Ammon's horn (tissue), 1 donor: Measurements from ENCODE around the gene RAP1GAP.

Experiments
- DNase-seq: peaks from one replicate; pipeline ENCODE4 v3.0.0-alpha.2; 2016; ENCODE audit warnings: low spot score

Gene RAP1GAP

DNA sequence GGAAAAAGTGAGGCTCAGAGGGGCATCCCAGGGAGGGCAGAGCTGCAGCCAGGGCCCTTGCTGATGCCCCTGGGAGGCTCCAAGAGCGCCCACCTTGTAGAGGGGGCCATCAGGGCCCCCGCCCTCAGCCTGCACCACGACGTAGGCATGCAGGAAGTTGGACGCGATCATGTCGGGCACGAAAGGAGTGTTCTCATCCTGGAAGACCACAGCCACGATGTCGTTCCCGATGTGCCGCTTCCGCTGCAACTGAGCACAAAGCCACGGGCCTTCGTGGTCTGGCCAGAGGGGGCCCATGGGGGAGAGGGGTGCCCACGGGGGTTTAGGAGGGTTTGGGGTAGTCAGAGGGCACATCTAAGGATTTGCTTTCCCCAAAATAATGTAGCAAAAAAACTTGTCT, 59.1 kb downstream of the RAP1GAP start:
- no peak for DNase-seq

- DNase-seq, result no peak
Observed at GRCh38 chr1:21608798-21609197, 60.4 kb downstream of the RAP1GAP start.

DNA sequence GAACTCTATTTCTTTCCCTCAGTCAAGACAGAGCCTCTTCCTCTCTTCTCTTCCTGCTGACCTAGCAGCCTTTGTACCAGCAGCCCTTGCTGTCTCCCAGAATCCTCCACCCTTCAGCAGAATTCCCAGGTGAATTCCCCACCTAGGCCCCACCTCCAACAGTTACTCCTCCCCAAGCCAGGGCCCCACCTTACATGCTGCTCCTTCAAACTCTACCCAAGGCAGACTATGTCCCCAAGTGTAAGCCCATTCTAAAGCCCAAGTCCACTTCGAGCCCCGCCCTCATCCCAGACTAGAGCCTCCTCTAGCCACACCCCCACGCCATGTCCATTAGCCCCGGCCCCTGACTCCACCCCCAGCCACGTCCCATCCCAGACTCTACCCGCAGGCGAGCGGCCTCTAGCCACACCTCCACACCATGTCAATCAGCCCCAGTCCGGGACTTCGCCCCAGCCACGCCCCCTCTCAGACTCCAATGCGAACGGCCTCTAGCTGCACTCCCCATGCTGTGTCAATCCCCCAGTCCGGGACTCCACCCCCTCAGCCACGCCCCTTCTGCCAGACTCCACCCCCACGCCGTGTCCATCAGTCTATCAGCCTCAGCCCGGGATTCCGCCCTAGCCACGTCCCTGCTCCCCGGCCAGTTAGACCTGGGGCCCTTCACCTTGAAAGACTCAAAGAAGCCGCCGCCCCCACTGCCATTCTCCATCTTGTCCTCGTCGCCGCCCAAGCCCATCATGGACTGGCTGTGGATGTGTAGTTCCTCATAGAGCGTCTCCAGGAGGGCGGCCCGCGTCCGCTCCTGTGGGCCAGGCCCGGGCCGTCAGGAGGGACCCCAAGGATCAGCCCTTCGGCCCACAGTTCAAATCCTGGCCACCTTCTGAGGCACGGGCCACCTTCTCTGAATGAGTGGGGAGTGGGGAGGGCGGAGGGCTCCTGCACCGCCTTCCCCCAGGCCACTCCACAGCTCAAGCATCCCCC, 61.3 kb downstream of the RAP1GAP start:
- peak; percentile 33 for DNase-seq

DNA sequence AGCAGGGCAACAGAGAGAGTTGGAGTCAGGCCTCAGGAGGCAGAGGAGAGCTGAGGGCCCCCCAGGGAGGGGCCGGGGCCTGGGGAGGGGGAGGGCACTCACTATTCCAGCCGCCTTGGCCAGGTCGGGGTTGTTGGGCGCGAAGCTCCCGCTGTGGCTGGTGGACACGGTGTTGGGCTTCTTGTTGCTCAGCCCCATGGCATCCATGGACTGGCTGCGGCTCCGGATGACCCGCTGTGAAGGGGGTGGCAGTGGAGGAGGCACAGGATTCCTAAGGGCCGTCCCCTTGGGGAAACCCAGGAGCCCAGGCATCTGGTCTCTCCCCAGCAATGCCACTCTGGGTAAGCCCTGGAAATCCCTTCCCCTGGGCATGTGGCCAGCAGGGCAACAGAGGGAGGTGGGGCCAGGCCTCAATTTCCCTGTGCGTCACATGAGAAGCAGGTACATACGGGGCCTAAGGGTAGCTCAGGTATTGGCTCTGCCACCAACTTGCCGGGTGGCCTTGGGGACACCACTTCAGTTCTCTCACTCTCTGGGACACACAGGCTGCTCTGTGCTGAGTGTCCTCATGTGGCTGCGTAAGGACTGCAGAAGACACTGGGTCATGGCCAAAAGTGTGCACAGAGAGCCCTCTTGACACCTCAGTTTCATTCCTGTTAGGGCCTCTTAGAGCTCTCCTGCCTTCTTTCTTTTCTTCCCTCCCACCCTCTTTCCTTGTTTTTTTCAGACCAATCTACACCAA, 63.0 kb downstream of the RAP1GAP start:
- no peak for DNase-seq

GRCh38 chr1:21605012-21605715, 64.0 kb downstream of the RAP1GAP start:
- DNase-seq, result no peak

DNA sequence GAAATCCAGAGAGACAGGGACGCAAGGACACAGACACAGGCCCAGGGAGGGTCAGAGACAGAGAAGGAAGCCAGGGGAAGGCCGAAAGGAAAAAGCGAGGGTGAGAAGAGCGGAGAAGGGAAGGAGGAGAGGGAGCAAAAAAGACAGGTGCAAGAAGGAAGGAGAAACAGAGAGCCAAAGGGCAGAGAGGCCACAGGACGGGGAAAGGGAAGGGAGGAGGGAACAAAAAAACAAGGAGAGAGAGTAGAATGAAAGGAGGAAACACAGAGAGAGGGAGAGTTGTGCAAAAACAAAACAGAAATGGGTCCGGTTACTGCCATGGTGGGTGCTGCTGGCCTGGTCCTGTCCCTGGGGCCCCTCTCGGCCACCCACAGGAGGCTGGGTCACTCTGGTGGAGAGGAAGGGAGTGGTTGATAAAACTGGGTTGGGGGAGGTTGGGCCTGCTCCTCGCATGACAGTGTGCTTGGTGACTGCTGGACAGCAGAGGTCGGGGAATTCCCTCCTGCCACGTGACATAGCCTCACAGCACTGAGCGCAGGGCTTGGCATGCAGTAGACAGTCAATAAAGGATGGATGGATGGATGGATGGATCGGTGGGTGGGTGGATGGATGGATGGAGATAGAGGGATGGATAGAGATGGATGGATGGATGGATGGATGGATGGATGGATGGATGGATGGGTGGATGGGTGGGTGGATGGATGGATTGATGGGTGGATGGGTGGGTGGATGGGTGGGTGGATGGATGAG, 64.8 kb downstream of the RAP1GAP start:
- DNase-seq, result no peak

DNA sequence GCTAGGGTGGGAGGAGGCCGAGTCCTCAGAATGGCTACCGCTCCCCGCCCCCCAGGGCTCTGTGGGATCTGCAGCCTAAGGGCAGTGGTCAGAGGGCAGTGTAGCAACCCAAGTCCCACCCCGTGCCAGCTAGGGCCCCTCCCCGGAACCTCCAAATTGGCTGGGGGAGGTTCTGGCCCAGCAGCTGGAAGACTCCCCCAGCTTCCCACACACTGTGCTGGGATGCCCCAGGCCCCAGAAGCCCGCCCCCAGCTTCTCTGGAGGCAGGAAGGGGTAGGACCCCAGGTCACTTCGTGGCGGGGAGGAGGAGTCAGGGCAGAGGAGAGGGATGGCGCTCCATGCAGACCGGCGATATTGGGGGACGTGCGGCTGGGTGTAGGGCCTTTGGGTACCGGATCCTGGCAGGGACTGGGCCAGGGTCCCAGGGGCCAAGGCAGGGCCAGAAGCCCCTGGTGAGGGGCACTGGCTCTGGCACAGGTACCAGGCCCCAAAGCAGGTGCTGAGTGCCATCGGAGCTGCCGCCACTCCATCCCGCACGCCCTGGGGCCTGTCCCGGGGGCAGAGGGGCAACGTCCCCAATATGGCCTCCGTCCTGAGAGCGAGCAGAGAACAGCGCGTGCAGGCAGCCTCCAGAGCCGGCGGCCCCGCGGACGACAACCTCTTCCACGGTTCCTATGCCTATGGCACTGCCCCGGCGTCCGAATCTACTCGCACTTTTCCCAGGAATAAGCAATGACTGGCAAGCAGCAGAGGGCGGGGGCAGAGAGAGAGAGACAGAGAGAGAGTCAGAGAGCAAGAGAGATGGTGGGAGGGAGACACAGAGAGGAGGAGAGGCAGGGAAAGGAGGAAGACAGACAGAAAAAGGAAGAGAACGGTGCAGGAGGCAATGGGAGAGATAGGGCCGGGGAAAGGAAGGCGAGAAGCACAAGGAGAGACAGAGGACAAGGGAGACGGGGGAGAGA, 65.7 kb downstream of the RAP1GAP start:
- no peak for DNase-seq

GRCh38 chr1:21601278-21602048, 67.7 kb downstream of the RAP1GAP start:
- no peak for DNase-seq

GRCh38 chr1:21599402-21599801, 69.8 kb downstream of the RAP1GAP start:
- no peak for DNase-seq

GRCh38 chr1:21598904-21599303, 70.3 kb downstream of the RAP1GAP start:
- no peak for DNase-seq

DNA sequence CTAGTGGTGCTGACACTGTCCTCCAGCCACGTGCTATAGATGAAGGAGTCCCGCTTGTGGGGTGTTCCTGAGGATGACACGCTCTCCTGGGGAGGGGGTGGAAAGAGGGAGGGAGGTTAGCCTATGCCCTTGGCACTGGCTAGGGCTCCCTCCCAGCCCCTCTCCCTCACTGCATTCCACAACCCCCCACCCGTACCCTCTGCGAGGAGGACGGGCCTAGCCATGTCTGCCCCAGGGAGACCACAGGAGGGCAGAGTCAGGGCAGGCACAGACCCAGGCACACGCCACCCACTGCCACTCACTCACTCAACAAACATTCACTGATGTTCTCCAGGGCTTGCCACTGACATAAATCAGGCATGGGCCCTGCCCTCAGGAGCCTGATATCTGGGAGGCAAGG, 70.7 kb downstream of the RAP1GAP start:
- no peak for DNase-seq

GRCh38 chr1:21597753-21598152, 71.4 kb downstream of the RAP1GAP start:
- no peak for DNase-seq

DNA sequence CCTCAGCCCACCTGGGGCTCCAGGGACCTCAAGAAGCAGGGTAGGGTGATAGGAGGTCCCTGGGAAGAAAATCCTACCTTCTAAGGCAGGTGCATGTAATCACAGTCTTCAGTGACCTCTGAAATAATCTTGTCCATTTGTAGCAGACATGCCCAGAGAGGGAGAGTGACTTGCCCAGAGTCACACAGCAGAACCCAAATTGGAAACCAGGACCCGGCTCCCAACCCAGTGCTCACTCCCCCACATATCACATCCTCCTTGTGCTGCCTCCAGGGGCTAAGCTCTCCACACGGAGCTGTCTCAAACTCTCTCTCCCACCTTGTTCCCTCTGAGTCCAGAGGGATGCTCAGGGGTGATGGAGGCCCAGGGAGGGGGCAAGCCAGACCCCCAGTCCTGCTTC, 72.5 kb downstream of the RAP1GAP start:
- DNase-seq, result no peak

GRCh38 chr1:21596174-21596573, 73.0 kb downstream of the RAP1GAP start:
- no peak for DNase-seq

- DNase-seq, result peak; percentile 24
Observed at GRCh38 chr1:21594935-21595897, 73.9 kb downstream of the RAP1GAP start.

- DNase-seq, result no peak
Observed at GRCh38 chr1:21594501-21594900, 74.7 kb downstream of the RAP1GAP start.

DNA sequence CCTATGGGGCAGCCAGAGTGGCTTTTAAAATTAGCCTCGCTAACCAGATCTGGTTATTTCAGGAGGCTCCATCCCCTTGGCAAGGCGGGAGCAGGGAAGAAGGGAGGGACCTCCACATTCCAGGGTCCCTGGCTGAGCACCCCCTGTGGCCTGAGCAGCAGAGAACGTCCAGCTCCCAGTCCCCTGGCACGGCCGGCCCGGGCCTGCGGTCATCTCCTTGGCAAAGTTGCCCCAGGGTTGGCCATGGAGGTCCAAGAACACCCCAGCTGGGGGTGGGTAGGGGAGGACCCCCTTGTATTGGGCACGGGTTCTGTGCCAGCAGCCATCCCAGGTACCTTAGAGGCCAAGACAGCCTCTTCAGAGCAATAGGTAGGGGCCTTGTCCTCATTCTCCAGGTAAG, 75.9 kb downstream of the RAP1GAP start:
- no peak for DNase-seq

GRCh38 chr1:21592086-21592865, 76.9 kb downstream of the RAP1GAP start:
- DNase-seq, result no peak
